ENCODE results near the gene KRT79. TPM values are rescaled to one million over a fixed set of nuclear protein-coding genes. Genes with fewer than 3 reads are reported as not detected.

The KRT79 gene
- total and polyA plus RNA-seq, 12 donors, result 0.30 TPM; not detected in 11

DNA sequence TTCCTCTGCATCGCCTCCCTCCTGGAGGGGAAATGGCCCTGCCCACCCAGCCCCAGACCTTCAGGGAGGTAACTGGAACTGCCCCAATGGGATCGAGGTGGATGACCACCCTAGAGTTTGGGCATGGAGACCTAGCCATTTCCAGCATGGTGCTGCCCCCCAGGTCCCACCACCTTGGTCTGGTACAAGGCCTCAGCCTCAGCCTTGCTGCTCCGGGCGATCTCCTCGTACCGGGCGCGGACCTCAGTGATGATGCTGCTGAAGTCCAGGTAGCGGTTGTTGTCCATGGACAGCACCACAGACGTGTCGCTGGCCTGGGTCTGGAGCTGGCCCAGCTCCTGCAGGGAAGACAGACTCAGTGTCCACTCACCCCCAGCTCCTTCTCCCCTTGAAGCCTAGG, 10.3 kb upstream of the KRT79 start:
- Histone ChIP-seq H3K9me3 (no peaks in the 10 kb centered on the region), H3K27me3 (peaks cover 0 to 35% (median 6%) of the 10 kb centered on the region in 7 donors)

DNA sequence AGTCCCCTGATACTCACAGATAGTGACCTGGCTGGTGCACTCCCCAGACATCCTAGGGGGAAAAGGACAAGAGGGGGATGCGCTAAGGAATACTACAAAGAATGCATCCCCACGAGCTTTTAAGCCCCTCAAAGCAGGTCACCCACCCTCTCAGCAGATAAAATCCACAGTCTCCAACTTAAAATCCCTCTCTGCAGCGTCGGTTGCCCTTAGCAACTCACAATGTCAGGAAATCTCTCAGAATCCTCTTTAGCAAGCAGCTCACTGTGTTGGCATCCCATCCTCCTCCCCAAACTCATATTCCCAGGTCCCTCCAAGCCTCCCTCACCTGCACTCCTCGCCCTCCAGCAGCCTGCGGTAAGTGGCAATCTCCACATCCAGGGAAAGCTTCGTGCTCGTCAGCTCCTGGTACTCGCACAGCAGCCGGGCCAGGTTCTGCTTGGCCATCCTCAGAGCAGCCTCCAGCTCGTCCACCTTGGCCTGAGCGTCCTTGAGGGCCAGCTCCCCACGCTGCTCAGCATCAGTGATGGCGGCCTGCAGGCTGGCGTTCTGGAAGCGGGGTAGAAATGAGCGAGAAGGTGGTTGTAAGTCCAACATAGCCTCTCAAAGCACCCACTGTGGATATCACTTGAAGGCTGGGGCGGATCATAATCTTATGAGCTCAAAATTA, 5.5 kb upstream of the KRT79 start:
- no peak overlapping the region for H3K27ac ChIP-seq
- H3K4me1 ChIP-seq, result peaks cover 0 to 3% (median 0%) of the 10 kb centered on the region in 9 donors
- ATAC-seq (no peak), DNase-seq (no peak)
- H3K36me3 ChIP-seq, result no peaks in the 10 kb centered on the region
- H3K27me3 ChIP-seq, result peaks cover 0 to 52% (median 38%) of the 10 kb centered on the region in 7 donors
- no peak for TF ChIP-seq CTCF (IDR thresholded peaks at IDR 0.05)
- H3K4me3 ChIP-seq, result no peak overlapping the region
- 73 to 77% methylated on average over 18 of the region's 18 CpGs for WGBS, 2 donors
- intact Hi-C loops (cut with DNase I), result no loop called here
- H3K9me3 ChIP-seq, result no peaks in the 10 kb centered on the region

More for the DNA sequence above, 10.3 kb upstream of the KRT79 start:
- TF ChIP-seq CTCF (IDR thresholded peaks at IDR 0.05), result no peak
- intact Hi-C loops (cut with DNase I), result no loop called here
- H3K36me3 ChIP-seq, result no peaks in the 10 kb centered on the region
- H3K4me3 ChIP-seq, result no peak overlapping the region
- no peak overlapping the region for H3K27ac ChIP-seq
- no peaks in the 10 kb centered on the region for H3K4me1 ChIP-seq
- DNase-seq (no peak), ATAC-seq (no peak)
- WGBS, 2 donors, result 94 to 95% methylated on average over 11 of the region's 11 CpGs

- TF ChIP-seq CTCF (IDR thresholded peaks at IDR 0.05), result no peak
- ATAC-seq, result peak in 1 of 8 donors; percentile 25
These were observed 4.7 kb upstream of the KRT79 start for GRCh38 chr12:52838609-52839435.

DNA sequence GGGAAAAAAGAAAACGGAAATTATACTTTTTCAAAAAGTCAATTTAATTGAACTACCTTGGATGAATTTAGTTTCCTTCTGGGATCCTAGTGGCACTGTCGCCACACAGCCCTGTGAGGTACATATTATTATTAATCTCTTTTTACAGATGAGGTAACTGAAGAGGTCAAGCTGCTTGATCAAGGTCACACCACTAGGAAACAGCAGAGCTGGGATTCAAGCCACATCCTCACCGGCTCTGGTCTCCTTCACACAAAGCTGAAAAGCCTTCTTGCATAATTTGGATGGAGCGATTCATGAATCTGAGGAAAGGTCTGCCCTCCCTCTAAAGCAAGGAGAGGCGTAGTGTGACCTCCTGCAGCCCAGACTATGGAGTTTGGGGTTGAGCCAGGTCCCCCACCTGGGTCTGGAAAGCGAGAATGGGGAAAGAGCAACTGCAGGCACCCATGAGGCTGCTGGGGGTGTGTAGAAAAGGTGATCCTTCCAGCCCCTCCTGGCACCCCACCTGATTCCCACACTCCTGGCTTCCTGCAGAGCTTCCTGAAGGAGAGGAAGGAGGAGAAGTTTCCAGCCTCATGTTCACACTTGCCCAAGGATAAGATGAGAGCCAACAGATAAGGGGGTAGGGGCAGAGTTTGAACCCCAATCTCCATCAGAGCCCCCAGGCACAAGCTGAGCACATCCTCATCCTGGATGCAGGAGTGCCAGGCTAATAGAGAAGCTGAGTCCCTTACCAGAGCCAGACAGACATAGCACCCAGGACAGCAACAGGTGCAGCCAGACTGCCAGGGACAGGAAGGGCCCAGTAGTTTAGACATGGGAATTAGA, 3.9 kb upstream of the KRT79 start:
- DNase-seq, result no peak
- no peaks in the 10 kb centered on the region for H3K9me3 ChIP-seq
- no peak overlapping the region for H3K27ac ChIP-seq
- intact Hi-C loops (cut with DNase I), result no loop called here
- TF ChIP-seq CTCF (IDR thresholded peaks at IDR 0.05), result no peak
- WGBS, 2 donors, result 80 to 85% methylated on average over 6 of the region's 6 CpGs
- H3K4me1 ChIP-seq, result peaks cover 0 to 3% (median 0%) of the 10 kb centered on the region in 9 donors
- peaks cover 0 to 66% (median 40%) of the 10 kb centered on the region in 7 donors for H3K27me3 ChIP-seq
- H3K36me3 ChIP-seq, result no peaks in the 10 kb centered on the region
- no peak overlapping the region for H3K4me3 ChIP-seq
- no peak for ATAC-seq

More at GRCh38 chr12:52838609-52839435, 4.7 kb upstream of the KRT79 start:
- Histone ChIP-seq H3K4me1 (peaks cover 0 to 3% (median 0%) of the 10 kb centered on the region in 9 donors), H3K27ac (no peak overlapping the region), H3K36me3 (no peaks in the 10 kb centered on the region), H3K27me3 (peaks cover 0 to 60% (median 40%) of the 10 kb centered on the region in 7 donors), H3K4me3 (no peak overlapping the region), H3K9me3 (no peaks in the 10 kb centered on the region)
- intact Hi-C loops (cut with DNase I), result no loop called here
- no peak for DNase-seq
- 52 to 57% methylated on average over 14 of the region's 14 CpGs for WGBS, 2 donors
